ENCODE measurements around the gene RAP1GAP2.

Gene RAP1GAP2

DNA sequence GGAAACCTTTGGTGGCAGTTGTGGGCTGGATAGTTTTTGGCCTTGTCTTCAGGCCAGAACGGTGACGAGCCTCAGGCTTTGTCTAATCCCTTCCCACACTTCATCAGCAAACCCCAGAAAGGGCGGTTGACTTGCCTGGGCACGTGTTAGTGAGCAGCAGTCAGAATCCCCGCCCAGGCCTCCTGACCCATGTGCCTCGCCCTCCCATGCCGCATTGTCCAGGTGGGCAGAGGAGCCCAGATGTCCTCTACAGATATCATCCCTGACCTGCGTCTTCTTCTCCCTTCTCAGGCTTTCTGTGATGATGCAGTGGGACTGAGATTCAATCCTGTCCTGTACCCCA, 184.6 kb downstream of the RAP1GAP2 start:
- no peak overlapping the region for H3K4me3 ChIP-seq (ENCODE audit: low read depth, low read length)
- no peak overlapping the region for H3K14ac ChIP-seq (ENCODE audit: low read length)
- H4K8ac ChIP-seq (ENCODE audit: low read depth, low read length): no peak overlapping the region
- H2BK120ac ChIP-seq (ENCODE audit: insufficient read depth, low read length, poor library complexity): peak overlapping the region; percentile 7
- H3K27ac ChIP-seq (ENCODE audit: low read depth, low read length): no peak overlapping the region
- H3K4me1 ChIP-seq (ENCODE audit: control insufficient read depth in 1 of 2, insufficient read depth in 2 of 2, low read length in 2 of 2): peaks cover 5 to 11% of the 10 kb centered on the region in 2 experiments
- no peak overlapping the region for H3K4ac ChIP-seq (ENCODE audit: low read depth, low read length)
- peak overlapping the region; percentile 37 for H4K91ac ChIP-seq (ENCODE audit: low read depth, low read length)
- no peak overlapping the region for H2AK5ac ChIP-seq (ENCODE audit: low read length)
- H2BK12ac ChIP-seq (ENCODE audit: low read length): no peak overlapping the region
- no peak overlapping the region for H3K4me2 ChIP-seq (ENCODE audit: low read length)
- no peak overlapping the region for H2BK5ac ChIP-seq (ENCODE audit: low read depth, low read length, poor library complexity)
- H4K12ac ChIP-seq (ENCODE audit: low read depth, low read length): no peak overlapping the region
- peaks cover 6 to 9% of the 10 kb centered on the region in 2 experiments for H3K36me3 ChIP-seq (ENCODE audit: control insufficient read depth in 1 of 2, insufficient read depth in 2 of 2, low read length in 2 of 2)
- no peak for DNase-seq
- H3K79me1 ChIP-seq (ENCODE audit: low read length): peaks cover 4% of the 10 kb centered on the region
- H3K23ac ChIP-seq (ENCODE audit: low read length): no peak overlapping the region
- no peak overlapping the region for H2AFZ ChIP-seq (ENCODE audit: insufficient read depth, low read length, poor library complexity)
- no peak overlapping the region for H3K9ac ChIP-seq (ENCODE audit: low read length)
- H3K27me3 ChIP-seq (ENCODE audit: insufficient read depth, low read length): no peaks in the 10 kb centered on the region
- no peaks in the 10 kb centered on the region for H3K79me2 ChIP-seq (ENCODE audit: control insufficient read depth, insufficient read depth, low read length, poor library complexity)
- H3K9me3 ChIP-seq (ENCODE audit: insufficient read depth, low read depth, low read length): no peaks in the 10 kb centered on the region
- WGBS (ENCODE audit: extremely low coverage, insufficient coverage, insufficient read length): no CpG with 5 or more reads among the region's 8 CpGs
- peak overlapping the region; percentile 33 for H3K18ac ChIP-seq (ENCODE audit: low read length)

DNA sequence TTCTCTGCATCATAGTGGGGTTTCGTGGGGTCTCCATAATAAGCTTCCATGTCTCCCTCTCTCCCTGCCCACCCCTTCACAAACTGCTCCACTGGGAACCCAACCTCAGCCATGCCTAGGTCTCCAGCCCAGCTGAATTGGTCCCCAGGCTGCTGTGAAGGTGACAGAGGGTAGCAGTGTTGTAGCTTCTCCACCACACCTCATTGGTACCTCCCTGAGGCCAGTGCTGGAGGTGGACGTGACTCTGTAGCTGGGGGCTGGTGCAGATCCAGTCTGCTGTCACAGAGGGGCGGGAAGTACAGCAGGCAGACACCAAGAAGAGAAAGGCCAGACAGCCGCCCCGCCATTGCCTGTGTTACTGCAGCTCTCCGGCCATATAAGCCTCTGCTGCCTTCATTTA, 185.1 kb downstream of the RAP1GAP2 start:
- Histone ChIP-seq H2AK5ac (ENCODE audit: low read length) (no peak overlapping the region), H2BK5ac (ENCODE audit: low read depth, low read length, poor library complexity) (no peak overlapping the region)
- no CpG with 5 or more reads among the region's 6 CpGs for WGBS (ENCODE audit: extremely low coverage, insufficient coverage, insufficient read length)

DNA sequence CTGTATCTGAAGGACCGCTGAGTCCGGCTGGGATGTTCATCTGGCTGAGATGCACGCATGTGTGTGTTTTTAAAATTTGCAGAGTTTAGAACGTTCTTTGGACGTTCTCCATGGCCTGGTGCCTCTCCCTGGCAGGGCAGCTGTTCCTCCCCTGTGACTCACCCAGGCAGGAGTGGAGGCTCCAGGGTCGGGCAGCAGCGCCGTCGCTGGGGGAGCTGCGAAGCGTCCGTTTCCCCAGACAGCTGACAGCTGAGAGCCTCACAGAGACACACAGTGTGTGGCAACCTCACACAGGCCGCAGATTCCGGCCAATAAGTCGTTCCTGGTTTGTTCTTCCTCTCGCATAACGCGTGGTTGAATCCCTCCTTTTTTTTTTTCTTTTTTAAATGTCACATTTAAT, 186.6 kb downstream of the RAP1GAP2 start:
- no peak overlapping the region for H4K91ac ChIP-seq (ENCODE audit: low read depth, low read length)
- H3K79me2 ChIP-seq (ENCODE audit: control insufficient read depth, insufficient read depth, low read length, poor library complexity): no peaks in the 10 kb centered on the region
- no peak overlapping the region for H3K14ac ChIP-seq (ENCODE audit: low read length)
- H3K36me3 ChIP-seq (ENCODE audit: control insufficient read depth in 1 of 2, insufficient read depth in 2 of 2, low read length in 2 of 2): peaks cover 9% of the 10 kb centered on the region in 2 experiments
- no peak overlapping the region for H2BK12ac ChIP-seq (ENCODE audit: low read length)
- no peak overlapping the region for H2AFZ ChIP-seq (ENCODE audit: insufficient read depth, low read length, poor library complexity)
- no peak overlapping the region for H3K9ac ChIP-seq (ENCODE audit: low read length)
- no peaks in the 10 kb centered on the region for H3K27me3 ChIP-seq (ENCODE audit: insufficient read depth, low read length)
- peaks cover 4% of the 10 kb centered on the region for H3K79me1 ChIP-seq (ENCODE audit: low read length)
- peaks cover 2% of the 10 kb centered on the region for H3K9me3 ChIP-seq (ENCODE audit: insufficient read depth, low read depth, low read length)
- H4K12ac ChIP-seq (ENCODE audit: low read depth, low read length): no peak overlapping the region
- DNase-seq: peak in 1 of 2 donors; percentile 44
- H4K8ac ChIP-seq (ENCODE audit: low read depth, low read length): no peak overlapping the region
- H2BK120ac ChIP-seq (ENCODE audit: insufficient read depth, low read length, poor library complexity): no peak overlapping the region
- no peak overlapping the region for H3K4me3 ChIP-seq (ENCODE audit: low read depth, low read length)
- WGBS (ENCODE audit: extremely low coverage, insufficient coverage, insufficient read length): no CpG with 5 or more reads among the region's 18 CpGs
- H3K4me1 ChIP-seq (ENCODE audit: control insufficient read depth in 1 of 2, insufficient read depth in 2 of 2, low read length in 2 of 2): peaks cover 5 to 11% of the 10 kb centered on the region in 2 experiments
- peak overlapping the region; percentile 7 for H3K27ac ChIP-seq (ENCODE audit: low read depth, low read length)
- H3K4me2 ChIP-seq (ENCODE audit: low read length): no peak overlapping the region
- no peak overlapping the region for H3K18ac ChIP-seq (ENCODE audit: low read length)
- no peak overlapping the region for H2AK5ac ChIP-seq (ENCODE audit: low read length)
- no peak overlapping the region for H2BK5ac ChIP-seq (ENCODE audit: low read depth, low read length, poor library complexity)
- H3K23ac ChIP-seq (ENCODE audit: low read length): no peak overlapping the region
- no peak overlapping the region for H3K4ac ChIP-seq (ENCODE audit: low read depth, low read length)

More for the DNA sequence above, 185.1 kb downstream of the RAP1GAP2 start:
- Histone ChIP-seq H3K9me3 (ENCODE audit: insufficient read depth, low read depth, low read length) (no peaks in the 10 kb centered on the region), H3K36me3 (ENCODE audit: control insufficient read depth in 1 of 2, insufficient read depth in 2 of 2, low read length in 2 of 2) (peaks cover 6 to 9% of the 10 kb centered on the region in 2 experiments), H2AFZ (ENCODE audit: insufficient read depth, low read length, poor library complexity) (no peak overlapping the region), H3K18ac (ENCODE audit: low read length) (no peak overlapping the region), H3K27ac (ENCODE audit: low read depth, low read length) (no peak overlapping the region), H4K12ac (ENCODE audit: low read depth, low read length) (no peak overlapping the region), H3K4me2 (ENCODE audit: low read length) (no peak overlapping the region), H4K8ac (ENCODE audit: low read depth, low read length) (no peak overlapping the region), H3K4ac (ENCODE audit: low read depth, low read length) (no peak overlapping the region), H4K91ac (ENCODE audit: low read depth, low read length) (no peak overlapping the region), H3K9ac (ENCODE audit: low read length) (no peak overlapping the region), H3K79me2 (ENCODE audit: control insufficient read depth, insufficient read depth, low read length, poor library complexity) (no peaks in the 10 kb centered on the region), H3K23ac (ENCODE audit: low read length) (no peak overlapping the region), H2BK120ac (ENCODE audit: insufficient read depth, low read length, poor library complexity) (peak overlapping the region; percentile 7), H2BK12ac (ENCODE audit: low read length) (no peak overlapping the region), H3K14ac (ENCODE audit: low read length) (no peak overlapping the region), H3K4me3 (ENCODE audit: low read depth, low read length) (no peak overlapping the region), H3K79me1 (ENCODE audit: low read length) (peaks cover 4% of the 10 kb centered on the region), H3K27me3 (ENCODE audit: insufficient read depth, low read length) (no peaks in the 10 kb centered on the region), H3K4me1 (ENCODE audit: control insufficient read depth in 1 of 2, insufficient read depth in 2 of 2, low read length in 2 of 2) (peaks cover 5 to 11% of the 10 kb centered on the region in 2 experiments)
- DNase-seq: no peak

DNA sequence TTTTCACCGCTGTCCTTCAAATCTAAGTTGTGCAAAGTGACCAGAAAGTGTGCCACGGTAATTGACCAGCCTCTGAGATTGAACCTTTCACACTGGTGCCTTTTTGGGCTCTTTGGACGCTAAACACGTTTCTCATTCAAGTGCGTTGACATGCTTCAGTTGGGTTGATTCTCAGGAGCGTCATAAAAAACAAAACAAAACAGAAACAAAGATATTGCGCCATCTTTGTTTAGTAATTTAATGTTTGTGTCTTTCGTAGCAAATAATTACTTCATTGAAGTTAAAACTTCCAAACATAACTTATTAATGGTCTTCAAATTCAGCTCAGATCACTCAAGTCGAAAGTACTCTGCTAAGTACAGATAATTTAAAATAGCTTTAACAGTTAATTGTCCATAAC, 187.0 kb downstream of the RAP1GAP2 start:
- H3K36me3 ChIP-seq (ENCODE audit: control insufficient read depth in 1 of 2, insufficient read depth in 2 of 2, low read length in 2 of 2): peaks cover 9% of the 10 kb centered on the region in 2 experiments
- H3K27me3 ChIP-seq (ENCODE audit: insufficient read depth, low read length): no peaks in the 10 kb centered on the region
- H4K91ac ChIP-seq (ENCODE audit: low read depth, low read length): no peak overlapping the region
- H2BK120ac ChIP-seq (ENCODE audit: insufficient read depth, low read length, poor library complexity): no peak overlapping the region
- no peak overlapping the region for H3K4me3 ChIP-seq (ENCODE audit: low read depth, low read length)
- no peak overlapping the region for H2BK5ac ChIP-seq (ENCODE audit: low read depth, low read length, poor library complexity)
- no peak overlapping the region for H3K14ac ChIP-seq (ENCODE audit: low read length)
- H3K23ac ChIP-seq (ENCODE audit: low read length): no peak overlapping the region
- H2AK5ac ChIP-seq (ENCODE audit: low read length): no peak overlapping the region
- peaks cover 4% of the 10 kb centered on the region for H3K79me1 ChIP-seq (ENCODE audit: low read length)
- H3K9ac ChIP-seq (ENCODE audit: low read length): no peak overlapping the region
- H3K79me2 ChIP-seq (ENCODE audit: control insufficient read depth, insufficient read depth, low read length, poor library complexity): no peaks in the 10 kb centered on the region
- H3K4ac ChIP-seq (ENCODE audit: low read depth, low read length): no peak overlapping the region
- DNase-seq: no peak
- no peak overlapping the region for H4K8ac ChIP-seq (ENCODE audit: low read depth, low read length)
- H3K9me3 ChIP-seq (ENCODE audit: insufficient read depth, low read depth, low read length): peaks cover 2% of the 10 kb centered on the region
- no peak overlapping the region for H4K12ac ChIP-seq (ENCODE audit: low read depth, low read length)
- H3K27ac ChIP-seq (ENCODE audit: low read depth, low read length): no peak overlapping the region
- H3K4me1 ChIP-seq (ENCODE audit: control insufficient read depth in 1 of 2, insufficient read depth in 2 of 2, low read length in 2 of 2): peaks cover 5 to 11% of the 10 kb centered on the region in 2 experiments
- no CpG with 5 or more reads among the region's 9 CpGs for WGBS (ENCODE audit: extremely low coverage, insufficient coverage, insufficient read length)
- no peak overlapping the region for H3K18ac ChIP-seq (ENCODE audit: low read length)
- no peak overlapping the region for H3K4me2 ChIP-seq (ENCODE audit: low read length)
- no peak overlapping the region for H2BK12ac ChIP-seq (ENCODE audit: low read length)
- no peak overlapping the region for H2AFZ ChIP-seq (ENCODE audit: insufficient read depth, low read length, poor library complexity)
